Stimulated activated CD4-positive, alpha-beta T cell treated with anti-CD3 and anti-CD28 coated beads, Interleukin-4, amount 100 ng/mL, for 4 hours (primary cell): ENCODE measurements around the gene TRIM9.
A peak's percentile ranks its signal among the peaks of the same experiment; 100 is the strongest.

ENCODE experiments used
- DNase-seq, 2 experiments: peaks; one replicate each; pipeline ENCODE4 v3.0.0-alpha.2; 2020

The TRIM9 gene

DNA sequence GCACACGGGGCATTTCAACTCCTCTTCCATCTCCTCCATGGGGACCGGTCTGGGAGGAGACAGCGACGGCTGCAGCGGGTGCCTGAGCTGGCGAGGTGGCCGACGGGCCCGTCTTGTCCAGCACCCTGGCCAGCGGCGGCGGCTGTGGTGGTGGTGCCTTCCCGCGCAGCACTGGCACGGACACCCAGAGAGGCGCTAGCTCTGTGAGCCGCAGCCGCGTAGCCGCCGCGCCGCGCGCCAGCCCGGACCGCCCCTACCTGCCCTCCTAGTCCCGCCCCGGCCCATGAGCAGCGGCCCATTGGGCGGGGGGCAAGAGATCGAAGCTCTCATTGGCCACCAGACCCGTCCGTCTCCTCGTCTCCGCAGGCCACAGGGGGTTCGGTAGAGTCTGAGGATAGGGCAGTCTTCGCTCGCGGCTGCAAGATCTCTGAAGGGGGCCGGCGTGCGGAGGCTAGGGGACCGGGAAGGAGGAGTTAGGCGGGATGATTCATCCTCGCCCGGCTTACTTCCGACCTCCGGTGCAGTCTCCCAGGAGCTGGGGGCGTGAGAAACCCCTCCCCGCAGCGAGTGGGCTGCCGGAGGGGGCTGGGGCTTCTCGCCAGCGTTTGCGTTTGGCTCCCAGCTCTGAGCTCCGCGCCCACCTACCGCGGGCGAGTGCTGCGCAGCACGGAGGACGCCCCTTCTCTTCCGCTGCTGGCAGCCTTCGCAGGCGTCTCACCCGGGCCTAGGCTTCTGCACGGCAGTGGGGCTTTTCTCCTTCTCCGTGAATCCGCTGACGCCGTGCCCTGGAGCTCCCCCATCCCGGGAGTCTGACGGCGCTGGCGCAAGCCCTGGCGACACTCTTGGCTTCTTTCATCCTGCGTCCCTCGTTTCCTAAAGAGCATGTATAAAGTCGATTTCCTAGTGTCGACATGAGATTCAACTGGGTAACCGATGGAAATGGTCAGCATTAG is at the start of gene TRIM9:
Gene TRIM9 (minus strand): TSS at position 205 of the 953 bp plus-strand sequence. CDS start 166 bp downstream, at position 39.
- DNase-seq = peak; percentile 89 to 90

- no peak for DNase-seq
Measured at GRCh38 chr14:51140856-51141255, 46.0 kb upstream of the TRIM9 start.

DNA sequence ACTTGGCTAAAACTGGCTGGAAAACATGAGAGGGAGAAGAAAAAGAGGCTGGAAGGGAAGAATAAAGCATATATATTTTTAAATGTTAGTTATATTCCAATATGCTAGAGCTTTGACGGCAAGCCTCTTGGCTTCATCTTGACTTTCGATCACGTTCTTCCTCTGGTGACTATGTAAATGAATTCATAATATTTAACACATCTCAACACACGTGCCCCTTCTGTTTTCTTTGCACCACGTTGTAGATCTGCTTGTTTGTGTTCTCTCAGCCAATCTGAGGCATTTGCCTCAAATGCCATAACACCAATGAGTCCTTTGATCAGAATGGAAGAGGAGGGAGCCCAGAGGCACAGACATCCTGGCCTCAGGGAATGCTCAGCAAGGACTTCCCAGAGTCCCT is 45.4 kb upstream of the TRIM9 start:
- no peak for DNase-seq

- DNase-seq = no peak
Measured at GRCh38 chr14:51139121-51139681, 44.3 kb upstream of the TRIM9 start.

GRCh38 chr14:51138404-51139103 is 43.6 kb upstream of the TRIM9 start:
- DNase-seq = no peak

GRCh38 chr14:51131516-51131915 is 36.6 kb upstream of the TRIM9 start:
- no peak for DNase-seq

DNA sequence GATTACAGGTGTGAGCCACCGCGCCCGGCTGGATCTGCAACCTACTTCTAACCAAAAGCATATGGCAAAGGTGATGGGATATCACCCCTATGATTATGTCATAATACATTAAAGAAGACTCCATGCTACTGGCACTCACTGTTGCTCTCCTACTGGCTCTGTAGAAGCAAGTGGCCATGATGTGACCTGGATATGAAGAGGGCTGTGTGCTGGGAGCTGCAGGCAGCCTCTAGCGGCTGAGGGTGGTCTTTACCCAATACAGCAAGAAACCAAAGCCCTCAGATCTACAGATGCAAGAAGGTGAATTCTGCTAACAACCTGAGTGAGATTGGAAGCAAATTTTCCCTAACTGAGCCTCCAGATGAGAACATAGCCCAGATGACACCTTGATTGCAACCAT is 34.2 kb upstream of the TRIM9 start:
- DNase-seq = no peak

DNA sequence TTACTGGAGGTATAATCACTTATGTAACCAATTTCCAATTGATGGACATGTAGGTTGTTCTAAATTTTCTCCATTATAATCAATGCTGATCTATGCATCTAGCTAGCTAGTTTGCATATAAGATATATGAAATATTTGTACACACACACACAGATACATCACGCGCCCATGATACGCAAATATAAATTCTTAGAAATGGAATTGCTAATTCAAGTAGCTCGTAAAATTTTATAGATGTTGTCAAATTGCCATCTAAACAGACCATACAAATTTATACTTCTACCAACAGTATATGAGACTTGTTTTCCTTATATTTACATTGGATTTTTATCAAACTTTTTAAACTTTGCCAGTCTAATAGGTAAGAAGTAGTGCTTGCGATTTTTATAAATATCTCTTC is 29.1 kb upstream of the TRIM9 start:
- DNase-seq = no peak

DNA sequence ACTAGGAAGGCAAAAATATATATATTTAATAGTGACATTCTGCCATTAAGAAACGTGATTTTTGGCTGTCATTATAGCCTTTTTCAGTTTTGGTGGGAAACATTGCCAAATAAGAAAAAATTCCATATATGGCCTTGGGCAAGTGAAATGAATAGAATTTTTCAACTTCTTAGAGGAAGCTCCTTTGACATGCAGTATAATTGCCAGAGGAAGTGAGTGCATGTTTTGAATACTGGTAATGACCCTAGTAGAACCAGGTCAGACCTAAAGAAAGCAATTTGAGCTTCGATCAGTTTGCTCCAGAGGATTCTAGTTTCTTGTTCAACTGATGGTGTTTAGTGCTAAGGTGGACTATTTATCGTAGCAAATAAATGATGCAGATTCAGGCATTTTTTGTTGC is 26.2 kb upstream of the TRIM9 start:
- no peak for DNase-seq

DNA sequence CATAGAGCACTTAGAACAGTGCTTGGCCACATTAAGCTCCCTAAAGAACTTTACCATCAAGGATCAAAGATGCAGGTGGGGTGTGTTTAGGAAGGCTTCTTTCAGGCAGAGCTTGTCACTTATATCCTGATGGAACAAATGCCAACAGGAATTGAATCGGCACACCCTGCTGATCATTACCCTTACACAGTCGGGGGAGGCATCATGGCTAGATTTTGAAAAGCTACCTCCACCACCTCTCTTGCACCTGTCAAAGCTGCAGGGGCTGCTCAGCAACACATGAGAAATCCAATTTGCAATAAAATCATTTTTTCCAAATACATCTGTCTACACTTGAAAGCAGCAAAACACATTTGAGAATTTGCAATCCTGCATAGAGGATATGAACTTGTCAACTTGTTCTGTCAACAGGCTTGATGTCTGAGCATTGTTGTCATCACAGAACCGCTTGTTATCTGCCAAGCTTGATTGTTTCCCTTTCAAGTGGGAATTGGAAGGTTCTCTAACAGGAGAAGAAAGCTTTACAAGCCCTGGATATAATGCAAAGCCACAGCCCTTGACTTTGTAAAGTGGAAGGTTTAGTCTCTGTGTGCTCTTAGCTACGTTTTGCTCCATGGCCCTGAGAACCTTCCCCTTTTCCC is 24.6 kb upstream of the TRIM9 start:
- DNase-seq = no peak

GRCh38 chr14:51118993-51119392 is 24.1 kb upstream of the TRIM9 start:
- DNase-seq = no peak

- no peak for DNase-seq
Measured at GRCh38 chr14:51117593-51117992, 22.7 kb upstream of the TRIM9 start.

GRCh38 chr14:51116682-51117081 is 21.8 kb upstream of the TRIM9 start:
- DNase-seq = no peak

DNA sequence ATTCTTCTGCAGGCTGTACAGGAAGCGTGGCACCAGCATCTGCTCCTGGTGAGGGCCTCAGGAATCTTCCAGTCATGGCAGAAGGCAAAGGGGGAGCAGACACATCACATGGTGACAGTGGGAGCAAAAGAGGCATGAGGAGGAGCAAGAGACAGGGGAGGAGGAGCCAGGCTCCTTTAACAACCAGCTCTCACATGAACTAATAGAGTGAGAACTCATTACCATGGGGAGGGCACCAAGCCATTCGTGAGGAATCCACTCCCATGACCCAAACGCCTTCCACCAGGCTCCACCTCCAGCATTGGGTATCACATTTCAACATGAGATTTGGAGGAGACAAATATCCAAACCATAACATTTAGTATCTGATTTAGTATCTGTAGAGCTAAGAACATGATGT is 14.7 kb upstream of the TRIM9 start:
- no peak for DNase-seq

- DNase-seq = no peak
Measured at GRCh38 chr14:51107801-51108200, 12.9 kb upstream of the TRIM9 start.

DNA sequence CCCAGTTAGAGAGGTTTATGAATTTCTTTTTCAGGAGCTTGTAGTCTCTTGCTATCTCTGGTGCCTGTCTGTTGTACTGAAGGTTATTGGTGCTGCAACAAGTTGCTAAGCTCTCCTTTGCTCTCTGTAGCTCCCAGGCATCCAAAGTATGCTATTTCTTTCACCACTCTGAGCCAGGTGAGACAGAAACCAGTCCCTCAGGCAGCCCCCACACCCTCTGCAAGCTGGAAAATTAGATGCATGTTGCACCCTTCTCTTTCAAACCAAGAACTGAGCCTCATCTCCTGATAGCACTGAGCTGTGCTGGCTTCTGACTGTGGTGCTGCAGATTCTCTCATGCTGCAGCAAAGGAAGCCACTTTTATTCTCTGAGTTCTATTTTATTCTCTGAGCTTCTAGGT is 9.6 kb upstream of the TRIM9 start:
- no peak for DNase-seq

DNA sequence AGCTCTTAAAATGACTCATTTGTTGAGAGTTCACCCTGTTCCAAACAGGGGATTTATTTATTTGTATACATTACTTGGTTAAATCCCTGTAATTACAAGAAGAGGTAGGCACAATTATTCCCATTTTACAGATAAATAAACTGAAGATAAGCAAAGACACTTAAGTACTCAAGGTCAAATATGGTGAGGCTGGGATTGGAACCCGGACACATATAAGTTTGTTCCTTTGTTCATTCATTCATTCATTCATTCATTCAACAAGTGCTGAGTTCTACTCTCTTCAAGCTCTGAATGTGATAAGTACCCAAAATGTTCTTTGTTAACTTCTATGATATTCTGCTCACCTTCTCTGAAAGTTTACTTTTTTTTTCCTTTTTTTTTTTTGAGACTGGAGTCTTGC is 2.4 kb upstream of the TRIM9 start:
- DNase-seq = no peak

GRCh38 chr14:51096870-51097269 is 2.0 kb upstream of the TRIM9 start:
- no peak for DNase-seq

DNA sequence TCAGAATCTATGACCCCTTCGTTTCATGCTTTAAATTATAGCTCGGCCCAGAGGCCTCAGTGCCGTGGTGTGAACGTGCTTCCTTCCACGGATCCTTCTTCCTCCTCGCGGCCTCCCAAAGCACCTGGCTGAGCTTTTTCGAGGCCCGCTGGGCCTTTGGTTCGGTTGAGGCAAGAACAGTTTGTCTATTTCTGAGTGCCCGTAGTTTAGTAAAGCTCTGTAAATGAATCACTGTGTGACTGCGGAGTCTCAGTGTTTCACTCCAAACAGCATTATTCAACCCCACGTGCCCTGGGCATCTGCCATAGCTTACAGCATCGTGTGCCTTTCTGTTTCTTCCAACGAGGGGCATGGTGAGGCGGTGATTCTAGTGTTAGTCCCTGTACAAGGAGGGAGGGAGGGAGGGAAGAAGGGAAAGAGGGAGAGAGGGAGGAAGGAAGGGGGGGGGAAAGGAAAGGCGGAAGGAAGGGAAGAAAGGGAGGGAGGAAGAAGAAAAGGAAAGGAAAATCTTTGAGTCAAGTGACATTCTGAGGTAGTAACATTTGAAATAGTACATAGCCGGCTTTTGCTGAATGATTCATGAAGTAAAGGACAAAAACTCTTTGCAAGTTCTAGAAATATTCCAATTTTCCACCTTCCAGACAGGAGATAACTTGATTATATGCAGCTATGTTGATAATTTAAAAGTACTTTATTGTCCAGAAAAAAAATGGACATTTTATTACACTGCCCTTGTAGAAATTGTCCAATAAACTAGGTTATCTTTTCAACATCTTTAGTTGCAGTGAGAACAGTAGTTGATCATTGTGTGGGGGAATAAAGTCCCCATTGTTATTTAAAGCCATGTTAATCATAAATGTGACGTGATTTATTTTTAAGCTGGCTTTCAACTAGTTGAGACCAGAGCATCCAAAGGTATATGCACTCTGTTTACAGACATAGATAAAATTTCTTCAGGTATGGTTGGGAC is 1.2 kb upstream of the TRIM9 start:
- peak in 1 of 2 experiments; percentile 18 for DNase-seq

DNA sequence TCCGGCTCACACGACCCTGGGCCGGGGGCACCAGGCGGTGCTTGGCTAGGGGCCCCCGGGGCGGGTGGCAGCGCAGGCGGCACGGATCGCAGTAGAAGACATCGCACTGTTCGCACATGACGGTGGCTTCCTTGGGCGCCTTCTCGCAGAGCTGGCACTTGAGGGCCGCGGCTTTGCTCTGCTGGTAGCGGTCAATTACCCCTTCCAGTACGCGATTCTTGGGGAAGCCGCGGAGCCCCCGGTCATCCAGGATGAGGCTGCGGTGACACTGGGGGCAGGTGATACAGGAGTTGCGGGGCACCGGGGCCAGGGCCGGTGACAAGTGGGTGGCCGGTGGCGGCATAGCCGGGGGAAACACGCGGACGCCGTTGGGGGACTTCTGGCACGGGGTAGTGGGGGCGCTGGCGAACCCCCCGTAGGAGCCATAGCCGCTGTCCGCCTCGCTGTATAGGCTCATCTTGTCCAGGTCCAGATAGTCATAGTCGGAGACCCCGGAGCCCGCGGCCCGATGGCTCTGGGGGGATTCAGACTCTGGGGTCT is 553 bp downstream of the TRIM9 start:
- peak in 1 of 2 experiments; percentile 13 for DNase-seq

DNA sequence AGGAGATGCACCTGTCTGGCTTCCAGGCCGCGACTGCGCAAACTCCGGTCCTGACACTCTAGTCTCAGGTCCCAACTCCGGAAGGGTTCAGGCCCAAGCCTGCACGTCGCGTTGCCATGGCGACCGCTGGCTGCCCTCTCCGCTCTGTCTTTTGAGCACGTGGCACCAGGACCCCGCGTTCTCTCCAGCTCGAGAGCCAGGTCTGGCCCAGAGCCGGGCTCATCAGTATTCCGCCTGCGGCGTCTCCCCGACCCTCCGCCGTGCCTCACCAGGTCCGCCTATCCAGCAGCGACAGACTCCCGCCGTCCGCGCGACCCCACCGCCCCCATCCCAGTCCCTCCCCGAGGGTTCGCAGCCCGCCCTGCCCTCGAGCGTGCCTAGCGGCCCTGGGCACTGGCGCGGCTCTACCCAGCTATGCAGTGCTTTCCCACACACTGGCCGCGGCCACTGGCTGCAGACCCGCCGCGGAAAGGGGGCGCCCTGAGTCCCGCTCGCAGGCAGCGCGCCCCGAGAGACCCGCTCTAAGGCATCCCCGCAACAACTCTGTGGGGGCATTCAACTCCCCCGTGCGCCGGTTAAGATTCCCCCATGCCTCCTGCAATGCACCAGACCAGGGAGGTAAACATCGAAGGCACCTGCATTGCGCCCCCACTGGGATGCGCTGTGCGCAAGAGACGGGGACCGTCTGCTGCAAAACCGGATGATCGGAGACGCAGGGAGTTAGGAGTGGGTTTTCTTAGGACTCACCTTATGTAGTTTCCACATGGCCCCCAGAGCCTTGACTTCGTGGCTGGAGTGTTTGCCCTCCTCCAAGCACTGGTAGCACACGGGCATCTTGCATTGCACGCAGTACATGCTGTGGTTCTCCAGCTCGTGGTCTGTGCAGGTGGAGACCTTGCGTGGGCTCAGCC is 1.3 kb downstream of the TRIM9 start:
- DNase-seq = peak; percentile 32 to 39
